WTC11 (cell line): ENCODE data around the gene ZBTB22. TPM values are rescaled to one million over a fixed set of nuclear protein-coding genes. Genes with fewer than 3 reads are reported as not detected.

ENCODE experiments used
- ATAC-seq: fragments of 200-7000 bp; cut with Tn5 transposase; 2 replicates; pipeline ENCODE4 v1.10.0; 2021; ENCODE audit warnings: mild to moderate bottlenecking, moderate library complexity
- CTCF ChIA-PET: fragments of 300-600 bp; sonication (Branson Sonifier 250); formaldehyde crosslinking; loops from one replicate; lab custom pipeline; 2021; ENCODE audit warnings: antibody characterized with exemption; lab: Charles Lee
- POLR2A ChIA-PET: fragments of 350-600 bp; sonication (Branson Sonifier 250); formaldehyde crosslinking; loops from one replicate; lab custom pipeline; 2021; ENCODE audit warnings: antibody characterized with exemption; lab: Charles Lee
- DNase-seq: peaks from one replicate; pipeline ENCODE4 v3.0.0; 2021; ENCODE audit warnings: low spot score
- H3K27ac Mint-ChIP-seq: 2 replicates; pipeline ENCODE4 v1.8.0; 2021; ENCODE audit warnings: mixed read lengths
- H3K27me3 Mint-ChIP-seq: 2 replicates; pipeline ENCODE4 v1.8.0; 2021; ENCODE audit warnings: low read depth, mild to moderate bottlenecking, moderate library complexity, mixed read lengths
- H3K36me3 Mint-ChIP-seq: 2 replicates; pipeline ENCODE4 v1.8.0; 2021; ENCODE audit warnings: mixed read lengths
- H3K4me1 Mint-ChIP-seq: 2 replicates; pipeline ENCODE4 v1.8.0; 2022; ENCODE audit warnings: mixed read lengths
- H3K4me3 Mint-ChIP-seq: 2 replicates; pipeline ENCODE4 v1.8.0; 2021; ENCODE audit warnings: mild to moderate bottlenecking, moderate library complexity, mixed read lengths
- H3K9me3 Mint-ChIP-seq: 2 replicates; pipeline ENCODE4 v1.8.0; 2021; ENCODE audit warnings: mixed read lengths
- FOXK1 ChIP-seq: sonication (generic); formaldehyde crosslinking; IDR thresholded peaks from 2 replicates; pipeline ENCODE4 v1.8.0; 2022; ENCODE audit warnings: mild to moderate bottlenecking, moderate library complexity, missing genetic modification reagents
- JAZF1 ChIP-seq: fragments of 250-450 bp; sonication (Bioruptor Pico); IDR thresholded peaks from 2 replicates; pipeline ENCODE4 v1.9.0; 2021; ENCODE audit warnings: moderate library complexity, mild to moderate bottlenecking, inconsistent platforms
- JUN ChIP-seq: sonication (generic); formaldehyde crosslinking; IDR thresholded peaks from 2 replicates; pipeline ENCODE4 v1.8.0; 2023; ENCODE audit warnings: mild to moderate bottlenecking, missing genetic modification reagents
- MYBL2 ChIP-seq: sonication (generic); formaldehyde crosslinking; IDR thresholded peaks from 2 replicates; pipeline ENCODE4 v1.8.1; 2023; ENCODE audit warnings: mild to moderate bottlenecking, moderate library complexity, missing genetic modification reagents
- NFATC4 ChIP-seq: fragments of 250-450 bp; sonication (Bioruptor Pico); IDR thresholded peaks from 2 replicates; pipeline ENCODE4 v1.9.0; 2021; ENCODE audit warnings: mild to moderate bottlenecking
- NFE2L1 ChIP-seq: sonication (generic); formaldehyde crosslinking; IDR thresholded peaks from 2 replicates; pipeline ENCODE4 v1.8.1; 2023; ENCODE audit warnings: missing genetic modification reagents
- NR2C2 ChIP-seq: sonication (generic); formaldehyde crosslinking; IDR thresholded peaks from 2 replicates; pipeline ENCODE4 v1.8.0; 2022; ENCODE audit warnings: mild to moderate bottlenecking, missing genetic modification reagents
- RELA ChIP-seq: sonication (generic); formaldehyde crosslinking; IDR thresholded peaks from 2 replicates; pipeline ENCODE4 v1.8.1; 2022; ENCODE audit warnings: missing genetic modification reagents, mild to moderate bottlenecking, borderline replicate concordance
- ZNF121 ChIP-seq: sonication (generic); formaldehyde crosslinking; IDR thresholded peaks from 2 replicates; pipeline ENCODE4 v1.8.0; 2023; ENCODE audit warnings: missing genetic modification reagents
- ZNF263 ChIP-seq: sonication (generic); formaldehyde crosslinking; IDR thresholded peaks from 2 replicates; pipeline ENCODE4 v1.8.1; 2022; ENCODE audit warnings: low read depth, mild to moderate bottlenecking, moderate library complexity, missing genetic modification reagents
- ZNF396 ChIP-seq: fragments of 250-450 bp; sonication (Bioruptor Pico); IDR thresholded peaks from 2 replicates; pipeline ENCODE4 v1.8.0; 2021; ENCODE audit warnings: mild to moderate bottlenecking, moderate library complexity, borderline replicate concordance
- total RNA-seq: library from RNA; stranded (reverse); gene quantifications from 3 replicates; pipeline ENCODE4 v1.2.3, GENCODE V29; 2021
- TF ChIP-seq, protein P1 (sequence below): sonication (generic); formaldehyde crosslinking; IDR thresholded peaks from 2 replicates; pipeline ENCODE4 v1.8.0; 2022; ENCODE audit warnings: mild to moderate bottlenecking, missing genetic modification reagents
- TF ChIP-seq, protein P2 (sequence below): sonication (generic); formaldehyde crosslinking; IDR thresholded peaks from 2 replicates; pipeline ENCODE4 v1.8.1; 2023; ENCODE audit warnings: mild to moderate bottlenecking, missing genetic modification reagents
- TF ChIP-seq, protein P3 (sequence below): sonication (generic); formaldehyde crosslinking; IDR thresholded peaks from 2 replicates; pipeline ENCODE4 v1.8.1; 2022; ENCODE audit warnings: low read depth, mild to moderate bottlenecking, moderate library complexity, missing genetic modification reagents, borderline replicate concordance
- TF ChIP-seq, protein P4 (sequence below): fragments of 200-600 bp; IDR thresholded peaks from 2 replicates; pipeline ENCODE4 v1.8.0; 2022; ENCODE audit warnings: antibody characterized with exemption
- TF ChIP-seq, protein P5 (sequence below): sonication (generic); formaldehyde crosslinking; conservative IDR thresholded peaks from 2 replicates; pipeline ENCODE4 v1.8.1; 2022; ENCODE audit warnings: mild to moderate bottlenecking, missing genetic modification reagents
- TF ChIP-seq, protein P6 (sequence below): sonication (generic); formaldehyde crosslinking; IDR thresholded peaks from 2 replicates; pipeline ENCODE4 v1.8.1; 2022; ENCODE audit warnings: missing genetic modification reagents, borderline replicate concordance

The ZBTB22 gene
- total RNA-seq, 1 experiment from 2014 or later, result 11.6 TPM

DNA sequence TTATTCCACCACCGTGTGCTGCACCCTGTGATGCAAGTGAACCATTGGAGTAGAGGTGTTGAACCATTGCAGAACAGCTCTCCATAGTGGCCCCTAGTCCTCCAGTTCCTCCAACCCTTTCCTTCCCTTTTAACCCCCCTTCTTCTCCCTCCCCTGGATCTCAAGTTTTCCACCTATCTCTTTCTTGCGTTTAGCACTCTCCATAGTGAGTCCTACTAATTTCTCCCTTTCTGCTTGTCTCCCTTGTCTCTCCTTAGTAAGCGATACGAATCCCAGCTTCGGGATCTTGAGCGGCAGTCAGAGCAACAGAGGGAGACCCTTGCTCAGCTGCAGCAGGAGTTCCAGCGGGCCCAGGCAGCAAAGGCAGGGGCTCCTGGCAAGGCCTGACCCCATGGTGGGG is 27.1 kb downstream of the ZBTB22 start:
- no peak for DNase-seq
- TF ChIP-seq NFE2L1 (CRISPR knock-in tag) (no peak), JAZF1 (CRISPR knock-in tag) (no peak), MYBL2 (CRISPR knock-in tag) (no peak), FOXK1 (CRISPR knock-in tag) (no peak), ZNF121 (CRISPR knock-in tag) (no peak), ZNF263 (CRISPR knock-in tag) (no peak), RELA (CRISPR knock-in tag) (no peak), NR2C2 (no peak), ZNF396 (CRISPR knock-in tag) (no peak), NFATC4 (CRISPR knock-in tag) (no peak)
- TF ChIP-seq, protein P1, sequence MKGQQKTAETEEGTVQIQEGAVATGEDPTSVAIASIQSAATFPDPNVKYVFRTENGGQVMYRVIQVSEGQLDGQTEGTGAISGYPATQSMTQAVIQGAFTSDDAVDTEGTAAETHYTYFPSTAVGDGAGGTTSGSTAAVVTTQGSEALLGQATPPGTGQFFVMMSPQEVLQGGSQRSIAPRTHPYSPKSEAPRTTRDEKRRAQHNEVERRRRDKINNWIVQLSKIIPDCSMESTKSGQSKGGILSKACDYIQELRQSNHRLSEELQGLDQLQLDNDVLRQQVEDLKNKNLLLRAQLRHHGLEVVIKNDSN (CRISPR knock-in tag), result no peak
- TF ChIP-seq, protein P2, sequence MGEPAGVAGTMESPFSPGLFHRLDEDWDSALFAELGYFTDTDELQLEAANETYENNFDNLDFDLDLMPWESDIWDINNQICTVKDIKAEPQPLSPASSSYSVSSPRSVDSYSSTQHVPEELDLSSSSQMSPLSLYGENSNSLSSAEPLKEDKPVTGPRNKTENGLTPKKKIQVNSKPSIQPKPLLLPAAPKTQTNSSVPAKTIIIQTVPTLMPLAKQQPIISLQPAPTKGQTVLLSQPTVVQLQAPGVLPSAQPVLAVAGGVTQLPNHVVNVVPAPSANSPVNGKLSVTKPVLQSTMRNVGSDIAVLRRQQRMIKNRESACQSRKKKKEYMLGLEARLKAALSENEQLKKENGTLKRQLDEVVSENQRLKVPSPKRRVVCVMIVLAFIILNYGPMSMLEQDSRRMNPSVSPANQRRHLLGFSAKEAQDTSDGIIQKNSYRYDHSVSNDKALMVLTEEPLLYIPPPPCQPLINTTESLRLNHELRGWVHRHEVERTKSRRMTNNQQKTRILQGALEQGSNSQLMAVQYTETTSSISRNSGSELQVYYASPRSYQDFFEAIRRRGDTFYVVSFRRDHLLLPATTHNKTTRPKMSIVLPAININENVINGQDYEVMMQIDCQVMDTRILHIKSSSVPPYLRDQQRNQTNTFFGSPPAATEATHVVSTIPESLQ (CRISPR knock-in tag), result no peak
- TF ChIP-seq, protein P3, sequence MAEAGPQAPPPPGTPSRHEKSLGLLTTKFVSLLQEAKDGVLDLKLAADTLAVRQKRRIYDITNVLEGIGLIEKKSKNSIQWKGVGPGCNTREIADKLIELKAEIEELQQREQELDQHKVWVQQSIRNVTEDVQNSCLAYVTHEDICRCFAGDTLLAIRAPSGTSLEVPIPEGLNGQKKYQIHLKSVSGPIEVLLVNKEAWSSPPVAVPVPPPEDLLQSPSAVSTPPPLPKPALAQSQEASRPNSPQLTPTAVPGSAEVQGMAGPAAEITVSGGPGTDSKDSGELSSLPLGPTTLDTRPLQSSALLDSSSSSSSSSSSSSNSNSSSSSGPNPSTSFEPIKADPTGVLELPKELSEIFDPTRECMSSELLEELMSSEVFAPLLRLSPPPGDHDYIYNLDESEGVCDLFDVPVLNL (CRISPR knock-in tag), result no peak
- TF ChIP-seq, all 79 proteins: peak for 0
- H3K4me1 Mint-ChIP-seq, result peaks cover 22% of the 10 kb centered on the region
- ATAC-seq, result no peak
- ChIA-PET POLR2A (interaction anchor here (1.6 to 3.6 kb wide), 2 partner anchors 13 to 141 kb away, joined by 4 to 27 read pairs; partner anchors contain the start of gene B3GALT4), CTCF (interaction anchor here (1.4 to 3.3 kb wide), 2 partner anchors 11 to 13 kb away, joined by 4 to 36 read pairs; partner anchors contain the start of gene B3GALT4)
- H3K27me3 Mint-ChIP-seq, result no peaks in the 10 kb centered on the region
- no peaks in the 10 kb centered on the region for H3K9me3 Mint-ChIP-seq
- H3K27ac Mint-ChIP-seq, result peak overlapping the region; percentile 32; the same call in 1 of the 2 replicates
- H3K4me3 Mint-ChIP-seq, result peak overlapping the region; percentile 99
- H3K36me3 Mint-ChIP-seq, result peaks cover 36% of the 10 kb centered on the region

DNA sequence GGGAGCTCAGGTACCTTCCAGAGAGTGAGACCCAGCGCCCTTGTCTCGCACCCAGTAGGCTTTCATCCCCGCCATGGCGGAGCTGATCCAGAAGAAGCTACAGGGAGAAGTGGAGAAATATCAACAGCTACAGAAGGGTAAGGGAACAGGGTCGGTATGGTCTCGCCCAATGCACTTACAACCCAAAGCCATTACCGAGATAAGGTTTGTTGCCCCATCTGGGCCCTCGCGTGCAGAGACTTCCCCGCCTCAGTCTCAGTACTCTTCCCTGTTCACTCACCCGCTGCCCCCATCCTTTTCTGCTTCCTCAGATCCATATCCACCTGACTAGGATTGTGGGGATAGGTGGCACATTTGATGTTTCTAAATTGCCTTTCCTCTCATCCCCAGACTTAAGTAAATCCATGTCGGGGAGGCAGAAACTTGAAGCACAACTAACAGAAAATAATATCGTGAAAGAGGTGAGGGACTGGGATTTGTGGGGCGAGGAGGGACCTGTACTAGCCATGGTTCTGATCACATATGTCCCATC is 27.7 kb downstream of the ZBTB22 start:
- ChIA-PET CTCF (interaction anchor here (1.4 to 3.3 kb wide), 5 partner anchors 9 to 129 kb away, joined by 4 to 36 read pairs (median 5); partner anchors contain the start of genes B3GALT4, CUTA and RGL2), POLR2A (interaction anchor here (0.5 to 3.6 kb wide), 8 partner anchors 8 to 1392 kb away, joined by 3 to 27 read pairs (median 4); partner anchors contain the start of genes B3GALT4, RGL2, RPS18 and VPS52)
- no peak for DNase-seq
- Mint-ChIP-seq H3K27ac (peak overlapping the region; percentile 95), H3K4me3 (peak overlapping the region; percentile 99), H3K4me1 (peaks cover 22% of the 10 kb centered on the region), H3K9me3 (no peaks in the 10 kb centered on the region), H3K36me3 (peaks cover 37% of the 10 kb centered on the region), H3K27me3 (no peaks in the 10 kb centered on the region)
- no peak for ATAC-seq
- TF ChIP-seq, protein P4, sequence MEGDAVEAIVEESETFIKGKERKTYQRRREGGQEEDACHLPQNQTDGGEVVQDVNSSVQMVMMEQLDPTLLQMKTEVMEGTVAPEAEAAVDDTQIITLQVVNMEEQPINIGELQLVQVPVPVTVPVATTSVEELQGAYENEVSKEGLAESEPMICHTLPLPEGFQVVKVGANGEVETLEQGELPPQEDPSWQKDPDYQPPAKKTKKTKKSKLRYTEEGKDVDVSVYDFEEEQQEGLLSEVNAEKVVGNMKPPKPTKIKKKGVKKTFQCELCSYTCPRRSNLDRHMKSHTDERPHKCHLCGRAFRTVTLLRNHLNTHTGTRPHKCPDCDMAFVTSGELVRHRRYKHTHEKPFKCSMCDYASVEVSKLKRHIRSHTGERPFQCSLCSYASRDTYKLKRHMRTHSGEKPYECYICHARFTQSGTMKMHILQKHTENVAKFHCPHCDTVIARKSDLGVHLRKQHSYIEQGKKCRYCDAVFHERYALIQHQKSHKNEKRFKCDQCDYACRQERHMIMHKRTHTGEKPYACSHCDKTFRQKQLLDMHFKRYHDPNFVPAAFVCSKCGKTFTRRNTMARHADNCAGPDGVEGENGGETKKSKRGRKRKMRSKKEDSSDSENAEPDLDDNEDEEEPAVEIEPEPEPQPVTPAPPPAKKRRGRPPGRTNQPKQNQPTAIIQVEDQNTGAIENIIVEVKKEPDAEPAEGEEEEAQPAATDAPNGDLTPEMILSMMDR, result no peak
- TF ChIP-seq, protein P5, sequence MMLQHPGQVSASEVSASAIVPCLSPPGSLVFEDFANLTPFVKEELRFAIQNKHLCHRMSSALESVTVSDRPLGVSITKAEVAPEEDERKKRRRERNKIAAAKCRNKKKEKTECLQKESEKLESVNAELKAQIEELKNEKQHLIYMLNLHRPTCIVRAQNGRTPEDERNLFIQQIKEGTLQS, result no peak
- TF ChIP-seq JUN (CRISPR knock-in tag) (no peak), JAZF1 (CRISPR knock-in tag) (no peak)
- TF ChIP-seq, protein P6, sequence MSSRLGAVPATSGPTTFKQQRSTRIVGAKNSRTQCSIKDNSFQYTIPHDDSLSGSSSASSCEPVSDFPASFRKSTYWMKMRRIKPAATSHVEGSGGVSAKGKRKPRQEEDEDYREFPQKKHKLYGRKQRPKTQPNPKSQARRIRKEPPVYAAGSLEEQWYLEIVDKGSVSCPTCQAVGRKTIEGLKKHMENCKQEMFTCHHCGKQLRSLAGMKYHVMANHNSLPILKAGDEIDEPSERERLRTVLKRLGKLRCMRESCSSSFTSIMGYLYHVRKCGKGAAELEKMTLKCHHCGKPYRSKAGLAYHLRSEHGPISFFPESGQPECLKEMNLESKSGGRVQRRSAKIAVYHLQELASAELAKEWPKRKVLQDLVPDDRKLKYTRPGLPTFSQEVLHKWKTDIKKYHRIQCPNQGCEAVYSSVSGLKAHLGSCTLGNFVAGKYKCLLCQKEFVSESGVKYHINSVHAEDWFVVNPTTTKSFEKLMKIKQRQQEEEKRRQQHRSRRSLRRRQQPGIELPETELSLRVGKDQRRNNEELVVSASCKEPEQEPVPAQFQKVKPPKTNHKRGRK, result no peak
